GM21381 (cell line): Measurements from ENCODE around the gene CRISPLD2.
"Not testable (repeated sequence)": the region's sequence is repeated elsewhere in the genome, so short reads cannot be mapped to it uniquely, and the experiment has no call there.

Source experiments
- ATAC-seq: cut with Tn5 transposase; IDR thresholded peaks from one replicate; pipeline ENCODE4 v1.9.1; 2021; ENCODE audit warnings: mild to moderate bottlenecking, moderate library complexity; ENCODE audit not compliant: unreplicated experiment

The CRISPLD2 gene

GRCh38 chr16:84927621-84928591 lies 108.1 kb downstream of the CRISPLD2 start:
- ATAC-seq: no peak

- no peak for ATAC-seq
Observed at GRCh38 chr16:84928679-84929420, 109.1 kb downstream of the CRISPLD2 start.

GRCh38 chr16:84929421-84930297 lies 109.9 kb downstream of the CRISPLD2 start:
- no peak for ATAC-seq

GRCh38 chr16:84930298-84931106 lies 110.7 kb downstream of the CRISPLD2 start:
- no peak for ATAC-seq

GRCh38 chr16:84931107-84931494 lies 111.3 kb downstream of the CRISPLD2 start:
- no peak for ATAC-seq

GRCh38 chr16:84931506-84931905 lies 111.7 kb downstream of the CRISPLD2 start:
- no peak for ATAC-seq

GRCh38 chr16:84932681-84933080 lies 112.9 kb downstream of the CRISPLD2 start:
- no peak for ATAC-seq

GRCh38 chr16:84933774-84934631 lies 114.2 kb downstream of the CRISPLD2 start:
- ATAC-seq: no peak

- ATAC-seq: no peak
Observed at GRCh38 chr16:84937196-84938005, 117.6 kb downstream of the CRISPLD2 start.

- not testable (repeated sequence) for ATAC-seq
Observed at GRCh38 chr16:84938616-84939015, 118.8 kb downstream of the CRISPLD2 start.

GRCh38 chr16:84940670-84941551 lies 121.1 kb downstream of the CRISPLD2 start:
- no peak for ATAC-seq

GRCh38 chr16:84941921-84942320 lies 122.1 kb downstream of the CRISPLD2 start:
- ATAC-seq: no peak

GRCh38 chr16:84942786-84943185 lies 123.0 kb downstream of the CRISPLD2 start:
- no peak for ATAC-seq

- ATAC-seq: no peak
Observed at GRCh38 chr16:84943620-84944019, 123.8 kb downstream of the CRISPLD2 start.

- no peak for ATAC-seq
Observed at GRCh38 chr16:84947022-84947421, 127.2 kb downstream of the CRISPLD2 start.

- ATAC-seq: no peak
Observed at GRCh38 chr16:84947996-84948850, 128.4 kb downstream of the CRISPLD2 start.
